DMS53 (cell line): ENCODE measurements around the gene AGO1.
"Not testable (repeated sequence)": the region's sequence is repeated elsewhere in the genome, so short reads cannot be mapped to it uniquely, and the experiment has no call there.

Experiments used
- DNase-seq: peaks from one replicate; lab custom pipeline; 2025; lab: John Stamatoyannopoulos, UW

Gene AGO1

GRCh38 chr1:35915693-35916092 is 32.7 kb downstream of the AGO1 start:
- DNase-seq = no peak

- DNase-seq = no peak
Measured at GRCh38 chr1:35923791-35924221, 40.8 kb downstream of the AGO1 start.

DNA sequence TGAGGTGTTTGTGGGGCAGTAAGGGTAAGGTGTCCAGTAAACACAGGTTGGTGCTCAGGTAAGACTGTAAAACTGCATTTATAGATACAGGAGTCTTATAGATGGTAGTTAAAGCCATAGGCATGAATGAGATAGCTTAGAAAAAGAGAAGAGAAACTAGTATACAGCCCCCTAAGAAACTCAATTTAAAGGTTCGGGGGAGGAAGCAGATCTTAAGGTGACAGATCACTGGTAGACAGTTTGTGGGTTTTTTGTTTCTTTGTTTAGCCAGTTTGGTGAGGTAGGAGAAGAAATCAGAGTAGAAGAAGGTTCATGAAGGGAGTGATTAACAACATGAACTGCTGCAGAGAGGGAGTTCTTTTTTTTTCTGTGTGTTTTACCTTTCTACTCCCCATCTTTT is 41.8 kb downstream of the AGO1 start:
- DNase-seq = no peak

DNA sequence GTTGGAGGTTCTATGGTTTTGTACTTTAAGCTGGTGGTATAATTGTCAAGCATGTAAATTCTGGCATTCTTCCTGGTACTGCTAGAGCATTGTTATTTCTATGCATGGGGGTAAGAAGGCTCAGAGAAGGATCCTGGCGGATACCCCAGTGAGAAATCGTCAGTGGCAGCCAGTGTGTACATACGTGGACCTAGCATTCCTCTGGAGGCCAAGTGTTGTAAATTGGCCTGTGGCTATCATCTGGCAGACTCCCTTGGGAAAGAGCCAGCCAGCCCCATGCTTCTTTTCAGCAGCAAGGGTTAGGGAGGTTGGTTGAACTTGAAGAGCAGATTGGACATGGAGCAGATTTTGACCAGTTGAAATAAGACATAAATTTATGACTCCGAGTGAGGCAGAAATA is 42.7 kb downstream of the AGO1 start:
- DNase-seq = no peak

DNA sequence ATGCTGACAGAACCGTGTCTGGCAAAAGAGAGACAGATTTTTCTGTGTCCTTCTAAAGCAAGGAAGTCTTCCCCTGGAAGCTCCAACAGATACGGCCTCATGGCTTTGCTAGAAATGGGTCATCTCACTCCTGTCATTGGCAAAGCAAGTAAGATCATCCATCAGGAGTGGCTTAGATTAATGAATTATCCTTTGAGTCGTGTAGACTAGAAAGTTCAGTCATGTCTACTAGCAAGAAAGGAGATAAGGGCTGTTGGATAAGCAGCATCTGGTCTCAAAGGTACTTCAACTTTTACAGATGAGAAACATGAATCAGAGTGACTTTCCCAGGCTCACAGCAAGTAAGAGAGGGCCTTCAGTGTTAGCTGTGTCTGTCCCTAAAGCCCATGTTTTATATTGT is 44.5 kb downstream of the AGO1 start:
- no peak for DNase-seq

DNA sequence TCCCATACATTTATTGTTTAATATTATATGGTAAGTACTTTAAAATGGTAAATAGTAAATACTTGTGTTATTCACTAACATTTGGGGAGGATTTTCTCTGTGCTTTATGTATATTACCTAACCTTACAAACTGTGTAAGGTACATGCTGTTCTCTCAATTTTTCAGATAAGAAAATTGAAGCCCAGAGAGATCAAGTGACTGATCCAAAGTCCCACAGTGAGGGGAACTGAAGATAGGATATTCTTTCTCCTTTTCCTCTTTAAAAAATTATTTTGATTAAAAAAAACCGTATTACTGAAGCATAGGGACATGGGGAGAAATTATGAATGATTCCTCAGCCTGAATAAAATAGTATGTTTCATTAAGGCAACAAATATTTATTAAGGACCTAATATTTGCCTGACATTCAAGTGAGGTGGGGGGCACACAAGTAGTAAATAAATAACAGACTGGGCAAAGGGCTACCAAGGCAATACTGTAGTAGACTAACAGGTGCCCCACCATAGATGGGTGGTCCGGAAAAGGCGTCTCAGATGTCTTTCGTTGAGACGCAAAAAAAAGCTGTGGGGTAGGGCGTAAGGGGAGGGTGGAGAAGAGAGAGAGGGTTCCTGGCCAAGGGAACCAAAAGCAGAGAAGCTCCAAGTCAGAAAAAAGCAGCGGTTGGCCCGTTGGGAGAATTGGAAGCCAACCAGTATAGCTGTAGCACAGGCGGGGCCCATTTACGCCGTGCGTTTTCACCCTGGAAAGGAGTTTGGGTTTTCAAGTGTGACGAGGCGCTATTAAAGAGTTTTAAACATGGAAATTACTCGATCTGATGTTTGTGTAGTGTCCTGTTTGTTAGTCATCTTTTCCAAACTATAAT is 47.0 kb downstream of the AGO1 start:
- peak; percentile 81 for DNase-seq

GRCh38 chr1:35930593-35931445 is 47.8 kb downstream of the AGO1 start, which contains the start of gene AGO3:
Gene AGO3, plus strand, starts transcription at chr1:35931105. Its CDS starts 322 bp downstream, at chr1:35931427.
- peak; percentile 95 for DNase-seq

- peak; percentile 84 for DNase-seq
Measured at GRCh38 chr1:35931446-35932157, 48.6 kb downstream of the AGO1 start.

- DNase-seq = no peak
Measured at GRCh38 chr1:35932158-35932636, 49.2 kb downstream of the AGO1 start.

GRCh38 chr1:35932941-35933340 is 49.9 kb downstream of the AGO1 start:
- no peak for DNase-seq

- DNase-seq = no peak
Measured at GRCh38 chr1:35935442-35936388, 52.7 kb downstream of the AGO1 start.

DNA sequence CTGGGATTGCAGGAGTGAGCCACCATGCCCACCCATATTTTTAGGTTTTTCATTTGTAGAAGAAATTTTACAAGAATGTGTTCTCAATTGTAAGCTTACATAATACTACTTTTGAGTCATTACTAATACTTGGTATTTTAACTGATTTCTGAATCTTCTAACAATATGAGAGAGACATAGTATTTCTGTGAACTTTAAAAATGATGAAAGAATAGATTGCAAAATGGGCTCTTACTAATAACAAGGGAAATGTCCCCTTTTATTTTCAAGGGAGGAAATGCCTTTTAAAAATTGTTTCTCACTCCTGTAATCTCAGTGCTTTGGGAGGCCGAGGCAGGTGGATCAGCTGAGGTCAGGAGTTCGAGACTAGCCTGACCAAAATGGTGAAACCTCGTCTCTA is 53.8 kb downstream of the AGO1 start:
- DNase-seq = no peak

- no peak for DNase-seq
Measured at GRCh38 chr1:35939484-35939883, 56.5 kb downstream of the AGO1 start.

DNA sequence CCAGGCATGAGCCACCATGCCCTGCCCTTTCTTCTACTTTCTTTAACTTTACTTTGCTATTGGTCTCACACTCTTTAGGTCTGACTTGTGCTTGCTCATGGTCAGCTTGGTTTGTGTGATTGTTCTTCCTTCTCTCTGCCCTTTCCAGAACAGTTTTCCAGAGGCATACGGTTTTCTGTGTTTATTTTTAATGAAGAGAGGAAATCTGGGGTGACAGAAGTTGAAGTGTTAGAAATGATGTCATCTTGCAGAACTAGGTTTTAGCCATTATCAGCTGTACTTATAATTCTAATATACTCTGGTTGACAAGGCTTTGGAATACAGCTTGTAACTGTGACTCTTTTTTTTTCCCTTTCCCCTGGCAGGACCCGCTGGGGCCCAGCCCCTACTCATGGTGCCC is 62.3 kb downstream of the AGO1 start:
- DNase-seq = no peak

DNA sequence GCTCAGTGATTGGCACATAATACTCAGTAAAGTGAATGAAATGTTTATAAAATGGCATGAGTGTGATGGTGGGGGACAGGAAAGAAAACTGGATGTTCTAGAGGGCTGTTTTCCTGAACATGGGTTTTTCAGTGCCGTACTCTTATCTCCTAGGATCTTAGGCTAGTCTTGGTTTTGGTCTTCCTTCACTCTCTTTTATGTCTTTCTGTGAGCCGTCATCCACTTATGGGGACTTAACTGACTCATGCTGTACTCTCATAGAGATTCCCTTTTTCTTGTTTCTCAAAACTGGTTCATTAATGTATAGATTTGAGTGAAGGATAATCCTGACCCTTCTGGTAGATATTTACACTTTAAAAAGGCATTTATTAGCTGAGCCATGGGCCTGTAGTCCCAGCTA is 64.5 kb downstream of the AGO1 start:
- DNase-seq = no peak

DNA sequence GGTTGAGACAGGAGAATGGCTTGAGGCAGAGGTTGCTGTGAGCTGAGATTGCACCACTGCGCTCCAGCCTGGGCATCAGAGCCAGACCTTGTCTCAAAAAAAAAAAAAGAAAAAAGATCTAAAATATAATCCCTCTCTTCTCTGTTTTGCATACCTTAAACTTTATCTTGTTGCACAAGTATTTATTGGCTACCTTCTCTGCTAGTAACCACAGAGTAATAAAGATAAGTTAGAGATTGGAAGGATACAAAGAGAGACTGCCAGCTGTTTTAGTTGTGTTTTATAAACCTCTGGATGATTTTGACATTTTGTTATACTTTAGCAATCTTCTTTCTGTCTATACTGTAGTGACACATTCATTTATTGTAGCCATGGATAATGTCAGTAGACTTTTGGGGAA is 75.5 kb downstream of the AGO1 start:
- DNase-seq = no peak

- no peak for DNase-seq
Measured at GRCh38 chr1:35959304-35959703, 76.3 kb downstream of the AGO1 start.

GRCh38 chr1:35962952-35963351 is 79.9 kb downstream of the AGO1 start:
- DNase-seq = no peak

DNA sequence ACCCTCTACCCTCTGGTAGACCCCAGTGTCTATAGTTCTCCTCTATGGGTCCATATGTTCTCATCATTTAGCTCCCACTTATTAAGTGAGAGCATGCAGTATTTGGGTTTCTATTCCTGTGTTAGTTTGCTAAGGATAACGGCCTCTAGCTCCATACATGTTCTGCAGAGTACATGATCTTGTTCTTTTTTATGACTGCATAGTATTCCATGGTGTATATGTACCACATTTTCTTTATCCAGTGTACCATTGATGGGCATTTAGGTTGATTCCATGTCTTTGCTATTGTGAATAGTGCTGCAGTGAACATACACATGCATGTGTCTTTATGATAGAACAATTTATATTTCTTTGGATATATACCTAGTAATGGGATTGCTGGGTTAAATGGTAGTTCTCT is 81.3 kb downstream of the AGO1 start:
- DNase-seq = not testable (repeated sequence)

DNA sequence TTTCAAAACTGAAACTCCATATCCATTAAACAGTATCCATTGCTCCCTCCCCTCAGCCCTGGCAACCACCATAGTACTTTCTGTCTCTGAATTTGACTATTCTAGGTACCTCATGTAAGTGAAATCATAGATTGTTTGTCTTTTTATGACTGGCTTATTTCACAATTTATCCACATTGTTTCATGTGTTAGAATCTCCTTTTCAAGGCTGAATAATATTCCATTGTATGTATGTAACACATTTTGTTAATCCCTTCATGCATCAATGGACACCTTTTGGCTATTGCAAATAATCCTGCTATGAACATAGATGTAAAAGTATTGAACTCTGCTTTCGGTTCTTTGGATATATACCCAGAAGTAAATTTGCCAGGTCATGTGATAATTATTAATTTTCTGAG is 85.4 kb downstream of the AGO1 start:
- no peak for DNase-seq

- DNase-seq = no peak
Measured at GRCh38 chr1:35971601-35972000, 88.6 kb downstream of the AGO1 start.
